Activated naive CD4-positive, alpha-beta T cell treated with anti-CD3 and anti-CD28 coated beads, Interleukin-2, amount 10 ng/mL, durations not matched to agents 7 days and 5 days (primary cell): ENCODE measurements around the gene GPC6.
"Not testable (repeated sequence)": the region's sequence is repeated elsewhere in the genome, so short reads cannot be mapped to it uniquely, and the experiment has no call there.

ENCODE experiments used
- CTCF ChIA-PET: fragments of 350-600 bp; sonication (Branson Sonifier 250); formaldehyde crosslinking; loops from one replicate; lab custom pipeline; 2021; ENCODE audit warnings: antibody characterized with exemption; lab: Charles Lee
- DNase-seq: peaks from one replicate; pipeline ENCODE4 v3.0.0-alpha.2; 2020
- H3K27ac Mint-ChIP-seq: one replicate; pipeline ENCODE4 v1.8.0; 2021; ENCODE audit warnings: mild to moderate bottlenecking, moderate library complexity, mixed read lengths
- H3K27me3 Mint-ChIP-seq: one replicate; pipeline ENCODE4 v1.8.0; 2021; ENCODE audit warnings: mild to moderate bottlenecking, mixed read lengths
- H3K36me3 Mint-ChIP-seq: one replicate; pipeline ENCODE4 v1.8.0; 2021; ENCODE audit warnings: mixed read lengths
- H3K4me1 Mint-ChIP-seq: one replicate; pipeline ENCODE4 v1.8.0; 2021; ENCODE audit warnings: mixed read lengths
- H3K4me3 Mint-ChIP-seq: one replicate; pipeline ENCODE4 v1.8.0; 2021; ENCODE audit warnings: mild to moderate bottlenecking, moderate library complexity, mixed read lengths
- H3K9me3 Mint-ChIP-seq: one replicate; pipeline ENCODE4 v1.8.0; 2021; ENCODE audit warnings: mixed read lengths

GPC6 gene

GRCh38 chr13:93226623-93227279, at the start of gene GPC6:
TSS of gene GPC6 (plus strand) at chr13:93226807.
- no peak within 1 kb of the TSS for H3K4me3 Mint-ChIP-seq
- no peaks in the 10 kb centered on the region for H3K36me3 Mint-ChIP-seq
- H3K4me1 Mint-ChIP-seq = no peaks in the 10 kb centered on the region
- H3K27me3 Mint-ChIP-seq = peaks cover 41% of the 10 kb centered on the region
- H3K9me3 Mint-ChIP-seq = no peaks in the 10 kb centered on the region
- CTCF ChIA-PET = no interaction called here
- H3K27ac Mint-ChIP-seq = no peak within 1 kb of the TSS
- no peak for DNase-seq

GRCh38 chr13:93180356-93180969, 46.1 kb upstream of the GPC6 start:
- peaks cover 4% of the 10 kb centered on the region for H3K9me3 Mint-ChIP-seq
- no peak overlapping the region for H3K27ac Mint-ChIP-seq
- H3K4me1 Mint-ChIP-seq = no peaks in the 10 kb centered on the region
- H3K4me3 Mint-ChIP-seq = no peak overlapping the region
- H3K27me3 Mint-ChIP-seq = no peaks in the 10 kb centered on the region
- no peak for DNase-seq
- H3K36me3 Mint-ChIP-seq = no peaks in the 10 kb centered on the region
- CTCF ChIA-PET = no interaction called here

- H3K27me3 Mint-ChIP-seq = no peaks in the 10 kb centered on the region
- CTCF ChIA-PET = no interaction called here
- no peaks in the 10 kb centered on the region for H3K36me3 Mint-ChIP-seq
- H3K4me1 Mint-ChIP-seq = no peaks in the 10 kb centered on the region
- H3K9me3 Mint-ChIP-seq = no peaks in the 10 kb centered on the region
- no peak overlapping the region for H3K27ac Mint-ChIP-seq
- H3K4me3 Mint-ChIP-seq = no peak overlapping the region
- no peak for DNase-seq
Observed at GRCh38 chr13:93182406-93182805, 44.2 kb upstream of the GPC6 start.

GRCh38 chr13:93183302-93183701, 43.3 kb upstream of the GPC6 start:
- Mint-ChIP-seq H3K4me1 (no peaks in the 10 kb centered on the region), H3K9me3 (no peaks in the 10 kb centered on the region), H3K27ac (no peak overlapping the region), H3K27me3 (no peaks in the 10 kb centered on the region), H3K36me3 (no peaks in the 10 kb centered on the region), H3K4me3 (no peak overlapping the region)
- CTCF ChIA-PET = no interaction called here
- DNase-seq = no peak

- Mint-ChIP-seq H3K36me3 (no peaks in the 10 kb centered on the region), H3K9me3 (peaks cover 9% of the 10 kb centered on the region), H3K27ac (no peak overlapping the region), H3K27me3 (no peaks in the 10 kb centered on the region), H3K4me3 (no peak overlapping the region), H3K4me1 (no peaks in the 10 kb centered on the region)
- DNase-seq = no peak
- CTCF ChIA-PET = no interaction called here
Observed at GRCh38 chr13:93190006-93190405, 36.6 kb upstream of the GPC6 start.

- CTCF ChIA-PET = no interaction called here
- DNase-seq = no peak
- H3K27me3 Mint-ChIP-seq = no peaks in the 10 kb centered on the region
- H3K27ac Mint-ChIP-seq = no peak overlapping the region
- H3K4me3 Mint-ChIP-seq = no peak overlapping the region
- peaks cover 15% of the 10 kb centered on the region for H3K9me3 Mint-ChIP-seq
- no peaks in the 10 kb centered on the region for H3K36me3 Mint-ChIP-seq
- H3K4me1 Mint-ChIP-seq = no peaks in the 10 kb centered on the region
Observed at GRCh38 chr13:93193682-93194081, 32.9 kb upstream of the GPC6 start.

GRCh38 chr13:93199856-93200255, 26.8 kb upstream of the GPC6 start:
- Mint-ChIP-seq H3K9me3 (peaks cover 7% of the 10 kb centered on the region), H3K27me3 (no peaks in the 10 kb centered on the region), H3K27ac (no peak overlapping the region), H3K4me3 (no peak overlapping the region), H3K4me1 (no peaks in the 10 kb centered on the region), H3K36me3 (no peaks in the 10 kb centered on the region)
- DNase-seq = no peak
- CTCF ChIA-PET = no interaction called here

GRCh38 chr13:93200626-93201025, 26.0 kb upstream of the GPC6 start:
- Mint-ChIP-seq H3K27me3 (no peaks in the 10 kb centered on the region), H3K4me1 (no peaks in the 10 kb centered on the region), H3K4me3 (no peak overlapping the region), H3K27ac (no peak overlapping the region), H3K36me3 (no peaks in the 10 kb centered on the region), H3K9me3 (peaks cover 2% of the 10 kb centered on the region)
- CTCF ChIA-PET = no interaction called here
- DNase-seq = no peak

- H3K4me1 Mint-ChIP-seq = no peaks in the 10 kb centered on the region
- H3K27ac Mint-ChIP-seq = no peak overlapping the region
- CTCF ChIA-PET = no interaction called here
- peaks cover 2% of the 10 kb centered on the region for H3K9me3 Mint-ChIP-seq
- no peaks in the 10 kb centered on the region for H3K27me3 Mint-ChIP-seq
- DNase-seq = no peak
- H3K36me3 Mint-ChIP-seq = no peaks in the 10 kb centered on the region
- H3K4me3 Mint-ChIP-seq = no peak overlapping the region
Observed at GRCh38 chr13:93201992-93202558, 24.5 kb upstream of the GPC6 start.

- H3K27ac Mint-ChIP-seq, H3K4me1 Mint-ChIP-seq, CTCF ChIA-PET, H3K36me3 Mint-ChIP-seq, H3K4me3 Mint-ChIP-seq, H3K27me3 Mint-ChIP-seq, DNase-seq, H3K9me3 Mint-ChIP-seq: not testable (repeated sequence)
Observed at GRCh38 chr13:93206778-93207392, 19.7 kb upstream of the GPC6 start.

GRCh38 chr13:93216122-93216521, 10.5 kb upstream of the GPC6 start:
- CTCF ChIA-PET = no interaction called here
- no peak for DNase-seq
- Mint-ChIP-seq H3K4me3 (no peak overlapping the region), H3K27me3 (no peaks in the 10 kb centered on the region), H3K27ac (no peak overlapping the region), H3K36me3 (no peaks in the 10 kb centered on the region), H3K9me3 (no peaks in the 10 kb centered on the region), H3K4me1 (no peaks in the 10 kb centered on the region)

GRCh38 chr13:93217721-93218261, 8.8 kb upstream of the GPC6 start:
- no peak for DNase-seq
- Mint-ChIP-seq H3K9me3 (no peaks in the 10 kb centered on the region), H3K4me3 (no peak overlapping the region), H3K27ac (no peak overlapping the region), H3K27me3 (no peaks in the 10 kb centered on the region), H3K36me3 (no peaks in the 10 kb centered on the region), H3K4me1 (no peaks in the 10 kb centered on the region)
- CTCF ChIA-PET = interaction anchor here (0.6 to 0.7 kb wide), 2 partner anchors 11 to 365 kb away, joined by 3 read pairs; no protein-coding TSS in a partner anchor

GRCh38 chr13:93218583-93218982, 8.0 kb upstream of the GPC6 start:
- Mint-ChIP-seq H3K27me3 (no peaks in the 10 kb centered on the region), H3K9me3 (no peaks in the 10 kb centered on the region), H3K4me1 (no peaks in the 10 kb centered on the region), H3K27ac (no peak overlapping the region), H3K4me3 (no peak overlapping the region), H3K36me3 (no peaks in the 10 kb centered on the region)
- CTCF ChIA-PET = no interaction called here
- DNase-seq = no peak

- Mint-ChIP-seq H3K9me3 (no peaks in the 10 kb centered on the region), H3K4me3 (no peak overlapping the region), H3K36me3 (no peaks in the 10 kb centered on the region), H3K27me3 (no peaks in the 10 kb centered on the region), H3K4me1 (no peaks in the 10 kb centered on the region), H3K27ac (no peak overlapping the region)
- no peak for DNase-seq
- CTCF ChIA-PET = no interaction called here
Observed at GRCh38 chr13:93220073-93220472, 6.5 kb upstream of the GPC6 start.
